ENCODE results near the gene NUP88.

- TF ChIP-seq CTCF (IDR thresholded peaks at IDR 0.05), result no peak
- TF ChIP-seq ZFX (IDR thresholded peaks at IDR 0.05; ENCODE audit: borderline replicate concordance), result no peak
Measured at GRCh38 chr17:5364696-5365095, 54.8 kb downstream of the NUP88 start.

Measured in 22Rv1 (cell line).